ENCODE data around the gene DGKH. TPM values are rescaled to one million over a fixed set of nuclear protein-coding genes. Genes with fewer than 3 reads are reported as not detected.

The DGKH gene
- total and polyA plus RNA-seq, 9 of the 15 experiments (the other 6 are each of a cell fraction or from before 2014, with no cell fraction given): 0.38 to 4.4 (median 3.1) TPM

DNA sequence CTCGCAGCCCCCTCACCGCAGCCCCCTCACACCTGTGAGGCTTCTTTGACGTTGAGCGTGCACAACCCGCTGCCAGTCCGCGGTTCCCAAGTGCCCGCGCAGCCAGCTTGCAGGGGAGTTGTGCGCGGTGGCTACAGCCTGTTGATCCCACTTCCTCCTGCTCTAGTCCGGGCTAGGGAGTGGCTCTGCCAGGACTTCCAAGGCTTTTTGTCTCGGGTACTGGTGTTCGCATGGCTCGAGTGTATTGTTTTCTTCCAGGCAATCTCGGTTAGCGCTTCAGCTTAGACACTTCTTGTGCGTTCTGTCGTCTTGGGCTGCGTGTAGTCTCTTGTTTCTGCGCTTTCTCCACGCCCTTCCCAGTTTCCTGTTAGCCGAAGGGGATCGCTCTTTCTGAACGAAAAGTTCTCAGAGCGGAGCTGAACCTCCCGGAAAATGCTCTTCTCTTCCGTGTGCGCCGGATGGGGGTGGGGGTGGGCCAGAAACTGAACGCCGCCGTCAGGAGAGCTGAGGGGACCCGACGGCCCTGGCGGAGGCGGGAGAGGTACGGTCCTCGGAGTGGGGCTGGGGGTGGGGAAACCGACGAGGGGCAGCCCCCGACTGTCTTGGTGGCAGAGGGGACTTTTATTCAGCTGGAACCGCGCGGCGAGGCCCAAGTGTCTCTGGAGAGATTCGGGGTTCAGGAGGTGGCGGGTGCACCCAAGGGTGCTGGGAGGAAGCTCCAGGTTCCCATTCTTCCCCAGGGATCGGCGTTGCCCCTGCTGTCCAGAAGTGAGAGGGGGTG, 697 bp upstream of the DGKH start (continued):
- TF ChIP-seq L3MBTL2 (IDR thresholded peaks at IDR 0.05) (peak; percentile 39; the same call in 1 of the 2 replicates), SAFB2 (IDR thresholded peaks at IDR 0.05; ENCODE audit: borderline replicate concordance, low read depth, low read length, severe bottlenecking) (no peak), NCOA6 (IDR thresholded peaks at IDR 0.05) (0 out of 2 replicates have a peak, but pooled peaks have one; percentile 55), CXXC5 (CRISPR knock-in tag; IDR thresholded peaks at IDR 0.05) (0 out of 2 replicates have a peak, but pooled peaks have one; percentile 10), PCBP1 (IDR thresholded peaks at IDR 0.05; ENCODE audit: low read depth, low read length, poor library complexity, severe bottlenecking) (peak; percentile 8), CCAR2 (IDR thresholded peaks at IDR 0.05; ENCODE audit: low read depth, low read length) (no peak), NRF1 (conservative IDR thresholded peaks at IDR 0.05 in 1 of 2, IDR thresholded peaks at IDR 0.05 in 1 of 2) (peak in 1 of 2 experiments; percentile 52; a peak in 3 of 4 replicates), ETS2 (tag; IDR thresholded peaks at IDR 0.05; ENCODE audit: borderline replicate concordance, poor library complexity, severe bottlenecking) (no peak), HDAC3 (IDR thresholded peaks at IDR 0.05; ENCODE audit: borderline replicate concordance, partially characterized antibody) (no peak), CHD2 (IDR thresholded peaks at IDR 0.05; ENCODE audit: low read depth, low read length) (no peak), ZNF431 (CRISPR knock-in tag; IDR thresholded peaks at IDR 0.05) (no peak), RBBP5 (IDR thresholded peaks at IDR 0.05; ENCODE audit: borderline replicate concordance, insufficient read depth, low read length, poor library complexity, severe bottlenecking) (peak; percentile 19), MAFG (tag; conservative IDR thresholded peaks at IDR 0.05) (no peak)
- TF ChIP-seq, protein P1, sequence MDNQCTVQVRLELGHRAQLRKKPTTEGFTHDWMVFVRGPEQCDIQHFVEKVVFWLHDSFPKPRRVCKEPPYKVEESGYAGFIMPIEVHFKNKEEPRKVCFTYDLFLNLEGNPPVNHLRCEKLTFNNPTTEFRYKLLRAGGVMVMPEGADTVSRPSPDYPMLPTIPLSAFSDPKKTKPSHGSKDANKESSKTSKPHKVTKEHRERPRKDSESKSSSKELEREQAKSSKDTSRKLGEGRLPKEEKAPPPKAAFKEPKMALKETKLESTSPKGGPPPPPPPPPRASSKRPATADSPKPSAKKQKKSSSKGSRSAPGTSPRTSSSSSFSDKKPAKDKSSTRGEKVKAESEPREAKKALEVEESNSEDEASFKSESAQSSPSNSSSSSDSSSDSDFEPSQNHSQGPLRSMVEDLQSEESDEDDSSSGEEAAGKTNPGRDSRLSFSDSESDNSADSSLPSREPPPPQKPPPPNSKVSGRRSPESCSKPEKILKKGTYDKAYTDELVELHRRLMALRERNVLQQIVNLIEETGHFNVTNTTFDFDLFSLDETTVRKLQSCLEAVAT (IDR thresholded peaks at IDR 0.05): no peak
- TF ChIP-seq, protein P2, sequence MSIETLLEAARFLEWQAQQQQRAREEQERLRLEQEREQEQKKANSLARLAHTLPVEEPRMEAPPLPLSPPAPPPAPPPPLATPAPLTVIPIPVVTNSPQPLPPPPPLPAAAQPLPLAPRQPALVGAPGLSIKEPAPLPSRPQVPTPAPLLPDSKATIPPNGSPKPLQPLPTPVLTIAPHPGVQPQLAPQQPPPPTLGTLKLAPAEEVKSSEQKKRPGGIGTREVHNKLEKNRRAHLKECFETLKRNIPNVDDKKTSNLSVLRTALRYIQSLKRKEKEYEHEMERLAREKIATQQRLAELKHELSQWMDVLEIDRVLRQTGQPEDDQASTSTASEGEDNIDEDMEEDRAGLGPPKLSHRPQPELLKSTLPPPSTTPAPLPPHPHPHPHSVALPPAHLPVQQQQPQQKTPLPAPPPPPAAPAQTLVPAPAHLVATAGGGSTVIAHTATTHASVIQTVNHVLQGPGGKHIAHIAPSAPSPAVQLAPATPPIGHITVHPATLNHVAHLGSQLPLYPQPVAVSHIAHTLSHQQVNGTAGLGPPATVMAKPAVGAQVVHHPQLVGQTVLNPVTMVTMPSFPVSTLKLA (conservative IDR thresholded peaks at IDR 0.05): 0 out of 4 replicates have a peak, but pooled peaks of 1 of the 2 experiments have one; percentile 14
- TF ChIP-seq, protein P3, sequence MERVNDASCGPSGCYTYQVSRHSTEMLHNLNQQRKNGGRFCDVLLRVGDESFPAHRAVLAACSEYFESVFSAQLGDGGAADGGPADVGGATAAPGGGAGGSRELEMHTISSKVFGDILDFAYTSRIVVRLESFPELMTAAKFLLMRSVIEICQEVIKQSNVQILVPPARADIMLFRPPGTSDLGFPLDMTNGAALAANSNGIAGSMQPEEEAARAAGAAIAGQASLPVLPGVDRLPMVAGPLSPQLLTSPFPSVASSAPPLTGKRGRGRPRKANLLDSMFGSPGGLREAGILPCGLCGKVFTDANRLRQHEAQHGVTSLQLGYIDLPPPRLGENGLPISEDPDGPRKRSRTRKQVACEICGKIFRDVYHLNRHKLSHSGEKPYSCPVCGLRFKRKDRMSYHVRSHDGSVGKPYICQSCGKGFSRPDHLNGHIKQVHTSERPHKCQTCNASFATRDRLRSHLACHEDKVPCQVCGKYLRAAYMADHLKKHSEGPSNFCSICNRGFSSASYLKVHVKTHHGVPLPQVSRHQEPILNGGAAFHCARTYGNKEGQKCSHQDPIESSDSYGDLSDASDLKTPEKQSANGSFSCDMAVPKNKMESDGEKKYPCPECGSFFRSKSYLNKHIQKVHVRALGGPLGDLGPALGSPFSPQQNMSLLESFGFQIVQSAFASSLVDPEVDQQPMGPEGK (CRISPR knock-in tag; IDR thresholded peaks at IDR 0.05; ENCODE audit: borderline replicate concordance): no peak
- TF ChIP-seq, protein P4, sequence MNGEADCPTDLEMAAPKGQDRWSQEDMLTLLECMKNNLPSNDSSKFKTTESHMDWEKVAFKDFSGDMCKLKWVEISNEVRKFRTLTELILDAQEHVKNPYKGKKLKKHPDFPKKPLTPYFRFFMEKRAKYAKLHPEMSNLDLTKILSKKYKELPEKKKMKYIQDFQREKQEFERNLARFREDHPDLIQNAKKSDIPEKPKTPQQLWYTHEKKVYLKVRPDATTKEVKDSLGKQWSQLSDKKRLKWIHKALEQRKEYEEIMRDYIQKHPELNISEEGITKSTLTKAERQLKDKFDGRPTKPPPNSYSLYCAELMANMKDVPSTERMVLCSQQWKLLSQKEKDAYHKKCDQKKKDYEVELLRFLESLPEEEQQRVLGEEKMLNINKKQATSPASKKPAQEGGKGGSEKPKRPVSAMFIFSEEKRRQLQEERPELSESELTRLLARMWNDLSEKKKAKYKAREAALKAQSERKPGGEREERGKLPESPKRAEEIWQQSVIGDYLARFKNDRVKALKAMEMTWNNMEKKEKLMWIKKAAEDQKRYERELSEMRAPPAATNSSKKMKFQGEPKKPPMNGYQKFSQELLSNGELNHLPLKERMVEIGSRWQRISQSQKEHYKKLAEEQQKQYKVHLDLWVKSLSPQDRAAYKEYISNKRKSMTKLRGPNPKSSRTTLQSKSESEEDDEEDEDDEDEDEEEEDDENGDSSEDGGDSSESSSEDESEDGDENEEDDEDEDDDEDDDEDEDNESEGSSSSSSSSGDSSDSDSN (IDR thresholded peaks at IDR 0.05; ENCODE audit: borderline replicate concordance in 1 of 2, low read depth in 2 of 2, low read length in 2 of 2): 0 out of 4 replicates have a peak, but pooled peaks of 1 of the 2 experiments have one; percentile 39

Data from K562 (cell line).